ENCODE data around the gene FADS6.

GRCh38 chr17:74920306-74920620, 26.8 kb upstream of the FADS6 start:
- TF ChIP-seq, protein P1, sequence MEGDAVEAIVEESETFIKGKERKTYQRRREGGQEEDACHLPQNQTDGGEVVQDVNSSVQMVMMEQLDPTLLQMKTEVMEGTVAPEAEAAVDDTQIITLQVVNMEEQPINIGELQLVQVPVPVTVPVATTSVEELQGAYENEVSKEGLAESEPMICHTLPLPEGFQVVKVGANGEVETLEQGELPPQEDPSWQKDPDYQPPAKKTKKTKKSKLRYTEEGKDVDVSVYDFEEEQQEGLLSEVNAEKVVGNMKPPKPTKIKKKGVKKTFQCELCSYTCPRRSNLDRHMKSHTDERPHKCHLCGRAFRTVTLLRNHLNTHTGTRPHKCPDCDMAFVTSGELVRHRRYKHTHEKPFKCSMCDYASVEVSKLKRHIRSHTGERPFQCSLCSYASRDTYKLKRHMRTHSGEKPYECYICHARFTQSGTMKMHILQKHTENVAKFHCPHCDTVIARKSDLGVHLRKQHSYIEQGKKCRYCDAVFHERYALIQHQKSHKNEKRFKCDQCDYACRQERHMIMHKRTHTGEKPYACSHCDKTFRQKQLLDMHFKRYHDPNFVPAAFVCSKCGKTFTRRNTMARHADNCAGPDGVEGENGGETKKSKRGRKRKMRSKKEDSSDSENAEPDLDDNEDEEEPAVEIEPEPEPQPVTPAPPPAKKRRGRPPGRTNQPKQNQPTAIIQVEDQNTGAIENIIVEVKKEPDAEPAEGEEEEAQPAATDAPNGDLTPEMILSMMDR (IDR thresholded peaks at IDR 0.05), result no peak
- no peak for TF ChIP-seq MXI1 (IDR thresholded peaks at IDR 0.05; ENCODE audit: low read depth, low read length)
- TF ChIP-seq, protein P2, sequence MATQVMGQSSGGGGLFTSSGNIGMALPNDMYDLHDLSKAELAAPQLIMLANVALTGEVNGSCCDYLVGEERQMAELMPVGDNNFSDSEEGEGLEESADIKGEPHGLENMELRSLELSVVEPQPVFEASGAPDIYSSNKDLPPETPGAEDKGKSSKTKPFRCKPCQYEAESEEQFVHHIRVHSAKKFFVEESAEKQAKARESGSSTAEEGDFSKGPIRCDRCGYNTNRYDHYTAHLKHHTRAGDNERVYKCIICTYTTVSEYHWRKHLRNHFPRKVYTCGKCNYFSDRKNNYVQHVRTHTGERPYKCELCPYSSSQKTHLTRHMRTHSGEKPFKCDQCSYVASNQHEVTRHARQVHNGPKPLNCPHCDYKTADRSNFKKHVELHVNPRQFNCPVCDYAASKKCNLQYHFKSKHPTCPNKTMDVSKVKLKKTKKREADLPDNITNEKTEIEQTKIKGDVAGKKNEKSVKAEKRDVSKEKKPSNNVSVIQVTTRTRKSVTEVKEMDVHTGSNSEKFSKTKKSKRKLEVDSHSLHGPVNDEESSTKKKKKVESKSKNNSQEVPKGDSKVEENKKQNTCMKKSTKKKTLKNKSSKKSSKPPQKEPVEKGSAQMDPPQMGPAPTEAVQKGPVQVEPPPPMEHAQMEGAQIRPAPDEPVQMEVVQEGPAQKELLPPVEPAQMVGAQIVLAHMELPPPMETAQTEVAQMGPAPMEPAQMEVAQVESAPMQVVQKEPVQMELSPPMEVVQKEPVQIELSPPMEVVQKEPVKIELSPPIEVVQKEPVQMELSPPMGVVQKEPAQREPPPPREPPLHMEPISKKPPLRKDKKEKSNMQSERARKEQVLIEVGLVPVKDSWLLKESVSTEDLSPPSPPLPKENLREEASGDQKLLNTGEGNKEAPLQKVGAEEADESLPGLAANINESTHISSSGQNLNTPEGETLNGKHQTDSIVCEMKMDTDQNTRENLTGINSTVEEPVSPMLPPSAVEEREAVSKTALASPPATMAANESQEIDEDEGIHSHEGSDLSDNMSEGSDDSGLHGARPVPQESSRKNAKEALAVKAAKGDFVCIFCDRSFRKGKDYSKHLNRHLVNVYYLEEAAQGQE (IDR thresholded peaks at IDR 0.05; ENCODE audit: low read depth, low read length), result no peak
- no peak for TF ChIP-seq NFIC (IDR thresholded peaks at IDR 0.05; ENCODE audit: borderline replicate concordance)
- TF ChIP-seq USF2 (IDR thresholded peaks at IDR 0.05; ENCODE audit: borderline replicate concordance, low read depth, low read length), result no peak
- TF ChIP-seq TEAD4 (IDR thresholded peaks at IDR 0.05; ENCODE audit: borderline replicate concordance, insufficient read depth), result no peak
- no peak for TF ChIP-seq YY1 (IDR thresholded peaks at IDR 0.05; ENCODE audit: low read depth)
- TF ChIP-seq, protein P3, sequence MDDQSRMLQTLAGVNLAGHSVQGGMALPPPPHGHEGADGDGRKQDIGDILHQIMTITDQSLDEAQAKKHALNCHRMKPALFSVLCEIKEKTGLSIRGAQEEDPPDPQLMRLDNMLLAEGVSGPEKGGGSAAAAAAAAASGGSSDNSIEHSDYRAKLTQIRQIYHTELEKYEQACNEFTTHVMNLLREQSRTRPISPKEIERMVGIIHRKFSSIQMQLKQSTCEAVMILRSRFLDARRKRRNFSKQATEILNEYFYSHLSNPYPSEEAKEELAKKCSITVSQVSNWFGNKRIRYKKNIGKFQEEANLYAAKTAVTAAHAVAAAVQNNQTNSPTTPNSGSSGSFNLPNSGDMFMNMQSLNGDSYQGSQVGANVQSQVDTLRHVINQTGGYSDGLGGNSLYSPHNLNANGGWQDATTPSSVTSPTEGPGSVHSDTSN (IDR thresholded peaks at IDR 0.05), result no peak
- TF ChIP-seq POLR2AphosphoS5 (IDR thresholded peaks at IDR 0.05; ENCODE audit: low read depth, low read length), result no peak
- no peak for TF ChIP-seq EP300 (IDR thresholded peaks at IDR 0.05; ENCODE audit: borderline replicate concordance in 1 of 2, low read depth in 1 of 2, low read length in 1 of 2)
- TF ChIP-seq RAD21 (IDR thresholded peaks at IDR 0.05; ENCODE audit: low read length), result no peak
- TF ChIP-seq GATA2 (CRISPR knock-in tag; IDR thresholded peaks at IDR 0.05), result no peak
- TF ChIP-seq TAF1 (IDR thresholded peaks at IDR 0.05; ENCODE audit: borderline replicate concordance, low read depth, low read length), result no peak
- no peak for TF ChIP-seq EZH2phosphoT487 (IDR thresholded peaks at IDR 0.05; ENCODE audit: borderline replicate concordance, low read depth)
